Left lobe of liver (tissue), 2 donors: Measurements from ENCODE around the gene FNDC10. TPM values are rescaled to one million over a fixed set of nuclear protein-coding genes. Genes with fewer than 3 reads are reported as not detected.

Source experiments
- ATAC-seq: fragments of 200-7000 bp; cut with Tn5 transposase; one replicate; pipeline ENCODE4 v1.9.1; 2020; ENCODE audit warnings: mild to moderate bottlenecking, moderate library complexity
- DNase-seq: peaks from one replicate; pipeline ENCODE4 v3.0.0-alpha.2; 2020; ENCODE audit warnings: low spot score
- total RNA-seq: library from RNA; stranded (reverse); gene quantifications from one replicate; pipeline ENCODE4 v1.2.1, GENCODE V29; 2021
- donor health status: DM: no; HTN: no; CAD: no; lungs with moderate emphysema.
- donor health status: DM: no; HTN: yes; CAD: no.

The FNDC10 gene
- total RNA-seq, 1 donor from 2014 or later: 0.58 TPM

GRCh38 chr1:1617516-1617915 lies 17.6 kb upstream of the FNDC10 start:
- DNase-seq: no peak
- no peak for ATAC-seq

- no peak for DNase-seq
- no peak for ATAC-seq
Observed at GRCh38 chr1:1616838-1617237, 16.9 kb upstream of the FNDC10 start.

- peak; percentile 44 for ATAC-seq
Observed at GRCh38 chr1:1616045-1616790, 16.3 kb upstream of the FNDC10 start.

GRCh38 chr1:1615256-1616044 lies 15.5 kb upstream of the FNDC10 start, which contains the start of gene MIB2:
Gene MIB2 (plus strand): TSS chr1:1615500. CDS start chr1:1623453, 7,953 bp downstream.
- DNase-seq (peak; percentile 98), ATAC-seq (peak; percentile 87)

More at GRCh38 chr1:1616045-1616790, 16.3 kb upstream of the FNDC10 start:
- DNase-seq: peak; percentile 70

GRCh38 chr1:1614954-1615255 lies 15.0 kb upstream of the FNDC10 start:
- no peak for ATAC-seq
- no peak for DNase-seq

- ATAC-seq: peak; percentile 19
- DNase-seq: no peak
Observed at GRCh38 chr1:1614204-1614953, 14.4 kb upstream of the FNDC10 start.

- DNase-seq (no peak), ATAC-seq (no peak)
Observed at GRCh38 chr1:1613509-1614082, 13.7 kb upstream of the FNDC10 start.

- DNase-seq: no peak
- ATAC-seq: no peak
Observed at GRCh38 chr1:1612104-1612400, 12.1 kb upstream of the FNDC10 start.

GRCh38 chr1:1610796-1611195 lies 10.9 kb upstream of the FNDC10 start:
- DNase-seq (no peak), ATAC-seq (no peak)

- ATAC-seq (no peak), DNase-seq (no peak)
Observed at GRCh38 chr1:1609822-1610485, 10.0 kb upstream of the FNDC10 start.

GRCh38 chr1:1606232-1606631 lies 6.3 kb upstream of the FNDC10 start:
- DNase-seq: no peak

GRCh38 chr1:1605724-1606123 lies 5.8 kb upstream of the FNDC10 start:
- ATAC-seq (no peak), DNase-seq (no peak)

More at GRCh38 chr1:1606232-1606631, 6.3 kb upstream of the FNDC10 start:
- no peak for ATAC-seq

- ATAC-seq (no peak), DNase-seq (no peak)
Observed at GRCh38 chr1:1605034-1605591, 5.2 kb upstream of the FNDC10 start.

- ATAC-seq: no peak
Observed at GRCh38 chr1:1604374-1605033, 4.6 kb upstream of the FNDC10 start.

GRCh38 chr1:1603671-1604373 lies 3.9 kb upstream of the FNDC10 start:
- no peak for ATAC-seq
- DNase-seq: no peak

More at GRCh38 chr1:1604374-1605033, 4.6 kb upstream of the FNDC10 start:
- DNase-seq: no peak

GRCh38 chr1:1602968-1603506 lies 3.1 kb upstream of the FNDC10 start:
- no peak for ATAC-seq
- no peak for DNase-seq

GRCh38 chr1:1602304-1602967 lies 2.5 kb upstream of the FNDC10 start:
- ATAC-seq: no peak
- DNase-seq: no peak

GRCh38 chr1:1601564-1602303 lies 1.8 kb upstream of the FNDC10 start:
- ATAC-seq: no peak
- no peak for DNase-seq
